Umbilical cord (tissue), 2 donors: ENCODE results near the gene LDB2. TPM values are rescaled to one million over a fixed set of nuclear protein-coding genes. Genes with fewer than 3 reads are reported as not detected.

Source experiments
- DNase-seq: peaks from one replicate; pipeline ENCODE4 v3.0.0-alpha.2; 2015; ENCODE audit warnings: low spot score
- total RNA-seq: library from RNA; depleted of rRNA; stranded (reverse); fragments of >200 nt; gene quantifications from one replicate; pipeline ENCODE4 v1.2.3, GENCODE V29; 2014; ENCODE audit warnings: low replicate concordance; ENCODE audit not compliant: insufficient read depth

The LDB2 gene
- total RNA-seq, 1 donor from 2014 or later, result 12.0 TPM

DNA sequence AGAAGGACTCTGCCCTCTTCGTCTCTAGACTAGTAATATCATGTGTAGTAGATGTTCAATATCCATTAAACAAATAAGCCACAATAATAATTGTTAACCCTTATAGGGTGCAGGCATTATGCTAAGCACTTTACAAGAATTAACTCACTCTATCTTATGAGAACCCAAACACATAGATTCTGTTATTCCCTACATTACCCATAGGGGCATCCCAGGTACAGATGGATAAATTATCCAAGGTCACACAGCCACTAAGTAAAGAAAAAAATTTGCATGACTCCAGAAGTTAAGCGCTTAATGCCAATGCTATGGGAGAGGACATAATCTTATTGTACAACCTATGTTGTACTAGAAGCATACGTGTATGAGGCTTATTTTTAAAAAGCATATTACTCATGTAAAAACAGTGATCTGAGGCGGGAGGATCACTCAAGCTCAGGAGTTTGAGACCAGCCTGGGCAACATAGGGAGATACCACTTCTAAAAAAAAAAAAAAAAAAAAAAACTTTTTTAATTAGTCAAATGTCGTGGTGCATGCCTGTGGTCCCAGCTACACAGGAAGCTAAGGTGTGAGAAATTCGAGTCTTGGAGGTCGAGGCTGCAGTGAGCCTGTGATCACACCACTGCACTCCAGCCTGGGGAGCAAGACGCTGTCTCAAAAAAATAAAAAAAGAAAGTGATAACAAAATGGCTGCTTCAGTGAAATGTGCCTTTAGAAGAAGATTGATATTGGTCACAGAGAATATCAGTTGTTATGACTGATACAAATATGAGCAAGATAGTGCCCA, 13.6 kb downstream of the LDB2 start:
- DNase-seq, result no peak

- DNase-seq, result peak; percentile 23
These were observed 14.6 kb downstream of the LDB2 start for GRCh38 chr4:16883806-16884205.

GRCh38 chr4:16881151-16881884, 17.1 kb downstream of the LDB2 start:
- DNase-seq, result no peak

DNA sequence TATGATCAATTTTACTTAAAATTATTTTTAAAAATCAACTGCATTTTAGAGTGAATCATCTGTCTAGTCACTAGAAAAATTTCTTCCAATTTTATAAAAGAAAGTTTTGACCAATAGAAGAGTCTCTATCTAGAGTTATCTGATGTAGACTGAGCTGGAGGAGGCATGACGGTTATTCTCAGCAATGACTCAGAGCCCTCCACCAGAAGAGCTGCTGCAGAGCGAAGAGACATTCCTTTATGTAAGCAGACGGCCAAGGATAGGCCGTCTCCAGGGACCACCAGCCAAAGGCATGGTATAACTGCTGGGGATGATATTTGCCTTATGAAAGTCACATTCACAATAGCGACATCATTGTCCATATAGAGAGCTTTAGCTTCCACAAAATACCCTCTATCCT, 23.0 kb downstream of the LDB2 start:
- peak; percentile 42 for DNase-seq

DNA sequence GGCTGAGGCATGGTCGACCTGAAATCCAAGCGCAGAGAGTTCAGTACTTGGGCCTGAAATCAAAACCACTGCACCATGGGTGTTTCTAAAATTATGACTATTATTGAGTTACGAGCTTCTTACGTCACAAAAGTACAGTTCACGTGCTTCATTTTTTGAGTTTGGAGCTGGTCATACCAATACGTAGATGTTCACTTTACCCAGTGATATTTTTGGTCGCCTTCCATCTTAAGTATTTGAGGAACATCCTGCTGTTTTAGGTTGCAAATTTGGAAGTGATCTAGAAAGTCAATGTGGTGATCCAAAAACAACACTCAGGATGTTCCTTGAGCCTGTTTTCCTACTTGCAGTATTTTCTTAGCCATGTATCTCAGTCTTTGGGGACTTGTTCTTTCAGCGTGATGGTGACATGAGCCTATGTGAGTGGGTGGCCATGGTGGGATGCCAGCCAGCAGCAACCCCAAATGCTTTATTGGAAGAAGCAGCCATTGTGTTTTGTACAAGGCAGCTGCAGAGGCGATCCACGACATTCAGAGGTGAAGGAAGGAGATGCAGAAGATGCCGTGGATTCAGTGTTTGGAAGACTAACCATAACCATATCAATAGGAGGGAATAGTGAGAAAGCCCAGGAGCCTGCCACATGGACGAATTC, 28.7 kb downstream of the LDB2 start:
- no peak for DNase-seq

DNA sequence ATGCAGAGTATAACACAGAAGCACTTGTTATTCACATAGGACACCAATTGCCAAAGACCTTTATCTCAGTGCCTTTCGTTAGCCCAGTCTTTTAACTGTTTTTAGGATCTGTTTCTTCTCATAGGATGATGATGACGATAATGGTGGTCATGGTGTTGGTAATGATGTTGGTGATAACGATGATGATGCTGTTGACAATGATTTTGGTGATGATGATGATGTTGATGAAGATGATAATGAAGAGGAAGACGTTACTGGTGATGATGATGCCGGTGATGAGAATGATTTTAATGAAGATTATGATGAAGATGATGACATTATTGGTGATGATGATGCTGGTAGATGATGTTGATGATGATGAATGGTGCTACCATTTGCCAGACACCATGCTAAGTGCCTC, 29.8 kb downstream of the LDB2 start:
- no peak for DNase-seq

DNA sequence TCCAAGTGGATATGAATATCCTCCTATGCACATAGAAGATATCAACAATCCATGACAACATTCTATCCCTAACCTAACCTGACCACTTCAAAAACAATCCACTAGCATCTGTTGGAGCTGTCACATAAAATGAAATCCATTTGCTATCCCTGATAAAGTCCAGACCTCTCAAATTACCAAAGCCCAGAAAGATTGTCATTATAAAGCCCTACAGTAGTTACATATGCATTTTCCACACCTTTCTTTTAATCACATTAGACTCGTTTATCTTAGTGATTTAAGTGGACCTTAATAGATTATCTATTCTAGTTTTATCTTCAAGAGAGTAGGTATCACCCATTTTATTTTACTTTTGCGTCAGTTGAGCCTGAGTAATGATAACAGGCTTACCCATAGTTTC, 30.6 kb downstream of the LDB2 start:
- DNase-seq, result no peak

DNA sequence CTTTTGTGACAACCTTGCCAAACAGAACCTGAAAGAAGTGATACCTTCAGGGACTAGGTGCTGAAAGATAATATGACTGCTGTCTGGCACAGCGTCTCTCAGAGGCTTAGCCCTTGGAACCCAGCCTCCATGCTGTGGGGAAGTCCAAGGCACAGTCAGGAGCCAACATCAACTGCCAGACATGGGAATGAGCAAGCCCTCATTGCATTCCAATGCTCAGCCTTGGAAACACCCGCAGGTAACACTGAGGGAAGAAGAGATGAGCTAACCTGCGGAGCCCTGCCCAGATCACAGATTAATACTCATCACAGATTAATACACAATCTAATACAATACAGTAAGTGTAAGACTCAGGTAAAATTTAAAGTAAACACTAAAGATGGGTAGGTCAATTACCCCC, 31.5 kb downstream of the LDB2 start:
- DNase-seq, result no peak

- no peak for DNase-seq
These were observed 32.6 kb downstream of the LDB2 start for GRCh38 chr4:16865897-16866283.

- no peak for DNase-seq
These were observed 33.1 kb downstream of the LDB2 start for GRCh38 chr4:16865209-16865896.

DNA sequence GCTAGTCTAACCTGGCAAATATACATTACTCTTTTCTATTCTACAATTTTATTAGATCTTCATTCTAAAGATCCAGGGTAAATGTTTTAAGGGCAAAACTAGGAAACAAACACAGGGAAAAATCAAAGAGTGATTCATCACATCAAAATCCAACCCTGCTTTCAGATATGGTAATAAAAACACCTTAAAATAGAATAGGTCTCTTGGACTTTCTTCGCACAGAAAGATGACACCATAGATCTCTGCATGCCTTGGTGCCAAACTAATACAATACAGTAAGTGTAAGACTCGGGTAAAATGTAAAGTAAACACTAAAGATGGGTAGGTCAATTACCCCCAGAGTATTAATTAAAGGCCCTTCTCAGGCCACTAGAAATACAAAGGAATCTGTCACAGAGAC, 34.2 kb downstream of the LDB2 start:
- DNase-seq, result no peak

- DNase-seq, result no peak
These were observed 35.7 kb downstream of the LDB2 start for GRCh38 chr4:16862697-16863096.

GRCh38 chr4:16860516-16860915, 37.9 kb downstream of the LDB2 start:
- DNase-seq, result peak; percentile 26

DNA sequence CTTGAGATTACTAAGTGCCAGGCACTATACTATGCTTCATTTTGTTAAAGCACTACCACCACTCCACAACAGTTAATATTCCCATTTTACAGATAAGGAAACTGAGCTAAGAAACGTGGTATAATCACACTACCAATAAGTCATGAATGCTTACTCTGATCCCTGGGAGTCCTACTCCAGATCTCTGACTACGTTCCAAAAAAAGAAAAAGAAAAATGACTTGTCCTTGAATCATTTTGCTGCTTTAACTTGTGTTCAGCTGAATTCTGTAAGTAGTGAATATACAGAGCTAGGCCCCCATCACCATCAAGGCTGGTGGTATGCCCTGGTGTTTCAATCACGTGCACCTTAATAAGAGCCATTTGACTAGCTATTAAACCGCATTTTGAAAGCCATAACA, 39.4 kb downstream of the LDB2 start:
- DNase-seq, result no peak

DNA sequence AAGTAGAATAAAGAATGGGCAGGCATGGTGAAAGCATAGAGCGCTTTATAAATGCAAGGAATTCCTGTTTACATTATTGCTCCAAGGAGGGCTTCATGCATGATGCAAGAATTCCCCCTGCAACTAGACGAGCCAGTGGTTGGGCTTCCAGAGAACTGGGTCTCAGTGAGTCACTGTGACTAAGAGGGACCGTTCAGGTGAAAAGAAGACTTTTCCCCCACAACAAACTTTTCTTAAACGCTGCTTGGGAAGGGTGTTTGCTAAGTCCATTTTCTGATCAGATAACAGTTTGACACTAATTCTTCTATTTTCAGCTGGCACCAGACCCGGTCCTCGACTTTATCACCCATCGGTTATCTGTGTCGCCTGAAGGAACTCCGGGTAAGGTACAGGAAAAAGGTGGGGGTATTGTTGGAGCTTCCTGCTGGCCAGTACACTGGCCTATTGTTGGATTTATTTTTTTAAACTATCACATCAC, 40.1 kb downstream of the LDB2 start:
- no peak for DNase-seq

DNA sequence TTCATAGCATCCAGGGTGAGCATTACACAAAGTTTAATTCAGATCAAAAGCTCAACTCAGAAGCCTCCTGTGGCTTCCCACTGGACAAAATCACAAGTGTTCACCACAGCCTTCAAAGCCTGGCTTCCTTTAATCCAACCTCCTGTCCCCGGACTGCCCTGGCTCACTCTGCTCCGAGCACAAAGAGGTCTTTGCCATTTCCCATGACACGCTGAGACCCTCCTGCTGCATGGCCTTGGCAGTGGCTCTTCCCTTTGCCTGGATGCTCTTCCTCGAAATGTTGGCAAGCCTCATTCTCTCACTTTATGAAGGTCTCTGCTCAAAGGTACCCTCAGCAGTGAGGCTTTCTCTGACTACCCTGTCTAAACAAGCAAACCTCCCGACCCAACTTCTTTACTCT, 41.0 kb downstream of the LDB2 start:
- DNase-seq, result no peak

DNA sequence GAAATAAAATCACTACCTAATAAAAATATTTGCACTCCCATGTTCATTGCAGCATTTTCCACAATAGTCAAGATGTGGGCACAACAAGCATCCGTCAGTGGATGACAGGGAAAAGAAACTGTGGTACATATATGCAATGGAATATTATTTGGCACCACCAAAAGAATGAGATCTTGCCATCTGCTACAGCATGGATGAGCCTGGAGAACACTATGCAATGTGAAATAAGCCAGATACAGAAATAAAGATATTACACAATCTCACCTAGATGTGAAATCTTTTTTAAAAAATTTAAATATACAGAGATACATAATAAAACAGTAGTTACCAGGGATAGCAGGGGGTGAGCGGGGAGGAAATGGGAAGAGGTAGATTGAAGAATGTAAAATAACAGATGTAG, 44.8 kb downstream of the LDB2 start:
- DNase-seq, result no peak

GRCh38 chr4:16852644-16853043, 45.8 kb downstream of the LDB2 start:
- DNase-seq, result no peak

DNA sequence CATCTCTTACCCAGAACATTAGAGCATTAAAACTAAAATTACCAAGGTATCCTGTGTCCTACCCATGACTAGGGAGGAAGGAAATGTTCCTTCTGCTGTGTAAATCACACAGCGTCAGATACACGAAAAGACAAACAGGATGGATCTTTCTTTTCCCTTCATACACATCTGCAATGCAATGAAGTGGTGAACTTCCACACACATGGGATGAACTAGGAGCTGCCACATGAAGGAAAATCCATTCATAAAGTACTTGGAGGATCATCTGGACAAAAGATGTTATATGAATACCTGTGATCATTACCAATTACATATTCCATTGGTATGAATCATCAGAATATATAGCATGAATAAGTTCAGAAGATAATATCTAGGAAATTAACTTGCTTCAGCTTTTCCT, 46.2 kb downstream of the LDB2 start:
- DNase-seq, result no peak

- DNase-seq, result no peak
These were observed 51.8 kb downstream of the LDB2 start for GRCh38 chr4:16846540-16847117.

GRCh38 chr4:16844816-16845586, 53.4 kb downstream of the LDB2 start:
- peak; percentile 39 for DNase-seq
